ENCODE measurements around the gene DTNB. TPM values are rescaled to one million over a fixed set of nuclear protein-coding genes. Genes with fewer than 3 reads are reported as not detected.

Gene DTNB
- polyA plus RNA-seq, 1 of the 3 experiments (the other 2 are of a cell fraction), result 15.3 TPM

DNA sequence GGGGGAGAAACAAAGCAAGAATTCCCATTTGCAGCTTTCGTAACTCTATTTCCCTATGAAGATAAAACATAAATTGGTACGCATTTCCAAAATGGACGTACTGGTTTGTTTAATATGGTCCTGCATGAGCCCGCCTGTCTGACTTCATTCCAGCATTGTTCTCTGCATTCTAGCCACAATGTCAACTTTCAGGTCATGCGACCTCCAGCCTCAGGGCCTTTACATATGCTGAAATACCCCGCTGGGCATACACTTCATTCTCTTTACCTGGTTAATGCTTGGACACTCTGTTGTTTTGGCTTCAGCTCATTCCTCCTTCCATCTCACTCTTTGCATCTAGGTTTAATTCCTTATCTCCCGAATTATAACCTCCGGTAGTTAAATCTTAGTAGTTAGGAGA is 227.9 kb downstream of the DTNB start (continued):
- no peak for TF ChIP-seq PBX3 (IDR thresholded peaks at IDR 0.05)

DNA sequence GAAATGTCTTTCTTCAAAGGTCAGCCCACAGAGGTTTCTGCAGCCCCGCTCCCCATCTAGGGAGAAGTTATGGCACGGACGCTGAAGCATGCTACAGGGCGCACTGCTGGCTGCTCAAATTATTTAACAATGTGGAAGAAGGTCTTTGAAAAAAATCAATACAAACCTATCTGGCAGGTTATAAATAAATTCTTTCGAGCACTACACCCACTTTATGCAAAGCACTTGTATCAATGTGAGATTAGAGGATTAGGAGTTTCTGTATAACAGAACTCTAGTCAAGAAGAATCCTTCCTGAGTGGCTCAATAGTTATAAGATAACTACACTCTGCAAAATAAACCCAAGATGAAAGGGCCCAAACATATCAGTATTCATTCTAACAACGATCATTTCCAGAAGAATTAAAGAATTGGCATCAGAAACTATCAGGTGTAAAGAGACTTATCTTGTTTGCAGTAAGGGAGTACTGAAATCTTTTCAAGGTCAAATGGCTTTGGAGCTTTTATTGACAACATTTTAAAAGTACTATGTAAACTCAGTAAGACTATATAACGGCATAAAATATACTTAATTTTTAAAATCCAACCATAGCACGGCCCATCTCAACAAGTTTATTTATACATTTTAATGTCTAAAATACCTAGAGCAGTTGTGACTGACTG is 228.6 kb downstream of the DTNB start:
- Histone ChIP-seq H3K9me3 (no peaks in the 10 kb centered on the region), H3K9ac (no peak overlapping the region), H3K4me2 (no peak overlapping the region), H3F3A (replicated peaks; ENCODE audit: insufficient read depth) (no peaks in the 10 kb centered on the region), H3K27ac (ENCODE audit: low read depth in 2 of 2, low read length in 1 of 2) (no peak overlapping the region), H4K20me1 (ENCODE audit: insufficient read depth) (no peaks in the 10 kb centered on the region), H3K4me3 (ENCODE audit: low read depth in 2 of 2, low read length in 1 of 2) (no peak overlapping the region), H2AFZ (ENCODE audit: low read depth) (no peak overlapping the region), H3K4me1 (ENCODE audit: control insufficient read depth in 1 of 2, insufficient read depth in 2 of 2, low read depth in 1 of 2, low read length in 1 of 2) (no peaks in the 10 kb centered on the region), H3K9me2 (no peaks in the 10 kb centered on the region), H3K36me3 (replicated peaks in 1 of 2; ENCODE audit: control insufficient read depth in 1 of 2, insufficient read depth in 2 of 2, low read length in 1 of 2) (peaks cover 2 to 3% of the 10 kb centered on the region in 2 experiments), H3K27me3 (ENCODE audit: insufficient read depth) (no peaks in the 10 kb centered on the region), H3K79me2 (ENCODE audit: insufficient read depth) (no peaks in the 10 kb centered on the region)
- CTCF ChIA-PET, result interaction anchor here (1.0 kb wide), 1 partner anchor 68 kb away, joined by 3 read pairs; no protein-coding TSS in a partner anchor
- WGBS (ENCODE audit: low lambda C conversion rate), result 93% methylated on average over 8 of the region's 8 CpGs
- POLR2A ChIA-PET, result no interaction called here
- no peak for TF ChIP-seq CHD2 (IDR thresholded peaks at IDR 0.05; ENCODE audit: low read length, partially characterized antibody)
- TF ChIP-seq PBX3 (IDR thresholded peaks at IDR 0.05), result no peak
- TF ChIP-seq MXI1 (IDR thresholded peaks at IDR 0.05; ENCODE audit: low read depth, low read length), result no peak
- no peak for TF ChIP-seq NFIC (IDR thresholded peaks at IDR 0.05; ENCODE audit: borderline replicate concordance)
- no peak for TF ChIP-seq FOXJ3 (CRISPR knock-in tag; IDR thresholded peaks at IDR 0.05)
- TF ChIP-seq EP300 (IDR thresholded peaks at IDR 0.05; ENCODE audit: borderline replicate concordance in 1 of 2, low read depth in 1 of 2, low read length in 1 of 2), result no peak
- no peak for TF ChIP-seq EZH2phosphoT487 (IDR thresholded peaks at IDR 0.05; ENCODE audit: borderline replicate concordance, low read depth)
- TF ChIP-seq YY1 (IDR thresholded peaks at IDR 0.05; ENCODE audit: low read depth), result no peak
- TF ChIP-seq, protein P1, sequence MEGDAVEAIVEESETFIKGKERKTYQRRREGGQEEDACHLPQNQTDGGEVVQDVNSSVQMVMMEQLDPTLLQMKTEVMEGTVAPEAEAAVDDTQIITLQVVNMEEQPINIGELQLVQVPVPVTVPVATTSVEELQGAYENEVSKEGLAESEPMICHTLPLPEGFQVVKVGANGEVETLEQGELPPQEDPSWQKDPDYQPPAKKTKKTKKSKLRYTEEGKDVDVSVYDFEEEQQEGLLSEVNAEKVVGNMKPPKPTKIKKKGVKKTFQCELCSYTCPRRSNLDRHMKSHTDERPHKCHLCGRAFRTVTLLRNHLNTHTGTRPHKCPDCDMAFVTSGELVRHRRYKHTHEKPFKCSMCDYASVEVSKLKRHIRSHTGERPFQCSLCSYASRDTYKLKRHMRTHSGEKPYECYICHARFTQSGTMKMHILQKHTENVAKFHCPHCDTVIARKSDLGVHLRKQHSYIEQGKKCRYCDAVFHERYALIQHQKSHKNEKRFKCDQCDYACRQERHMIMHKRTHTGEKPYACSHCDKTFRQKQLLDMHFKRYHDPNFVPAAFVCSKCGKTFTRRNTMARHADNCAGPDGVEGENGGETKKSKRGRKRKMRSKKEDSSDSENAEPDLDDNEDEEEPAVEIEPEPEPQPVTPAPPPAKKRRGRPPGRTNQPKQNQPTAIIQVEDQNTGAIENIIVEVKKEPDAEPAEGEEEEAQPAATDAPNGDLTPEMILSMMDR (IDR thresholded peaks at IDR 0.05), result no peak
- TF ChIP-seq, protein P2, sequence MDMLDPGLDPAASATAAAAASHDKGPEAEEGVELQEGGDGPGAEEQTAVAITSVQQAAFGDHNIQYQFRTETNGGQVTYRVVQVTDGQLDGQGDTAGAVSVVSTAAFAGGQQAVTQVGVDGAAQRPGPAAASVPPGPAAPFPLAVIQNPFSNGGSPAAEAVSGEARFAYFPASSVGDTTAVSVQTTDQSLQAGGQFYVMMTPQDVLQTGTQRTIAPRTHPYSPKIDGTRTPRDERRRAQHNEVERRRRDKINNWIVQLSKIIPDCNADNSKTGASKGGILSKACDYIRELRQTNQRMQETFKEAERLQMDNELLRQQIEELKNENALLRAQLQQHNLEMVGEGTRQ (IDR thresholded peaks at IDR 0.05; ENCODE audit: borderline replicate concordance, low read depth, low read length), result no peak
- TF ChIP-seq RXRA (IDR thresholded peaks at IDR 0.05; ENCODE audit: borderline replicate concordance, low read depth), result no peak
- TF ChIP-seq FOXM1 (IDR thresholded peaks at IDR 0.05; ENCODE audit: low read depth), result no peak
- no peak for TF ChIP-seq TEAD4 (IDR thresholded peaks at IDR 0.05; ENCODE audit: borderline replicate concordance, insufficient read depth)
- TF ChIP-seq, protein P3, sequence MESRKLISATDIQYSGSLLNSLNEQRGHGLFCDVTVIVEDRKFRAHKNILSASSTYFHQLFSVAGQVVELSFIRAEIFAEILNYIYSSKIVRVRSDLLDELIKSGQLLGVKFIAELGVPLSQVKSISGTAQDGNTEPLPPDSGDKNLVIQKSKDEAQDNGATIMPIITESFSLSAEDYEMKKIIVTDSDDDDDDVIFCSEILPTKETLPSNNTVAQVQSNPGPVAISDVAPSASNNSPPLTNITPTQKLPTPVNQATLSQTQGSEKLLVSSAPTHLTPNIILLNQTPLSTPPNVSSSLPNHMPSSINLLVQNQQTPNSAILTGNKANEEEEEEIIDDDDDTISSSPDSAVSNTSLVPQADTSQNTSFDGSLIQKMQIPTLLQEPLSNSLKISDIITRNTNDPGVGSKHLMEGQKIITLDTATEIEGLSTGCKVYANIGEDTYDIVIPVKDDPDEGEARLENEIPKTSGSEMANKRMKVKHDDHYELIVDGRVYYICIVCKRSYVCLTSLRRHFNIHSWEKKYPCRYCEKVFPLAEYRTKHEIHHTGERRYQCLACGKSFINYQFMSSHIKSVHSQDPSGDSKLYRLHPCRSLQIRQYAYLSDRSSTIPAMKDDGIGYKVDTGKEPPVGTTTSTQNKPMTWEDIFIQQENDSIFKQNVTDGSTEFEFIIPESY (IDR thresholded peaks at IDR 0.05; ENCODE audit: borderline replicate concordance, low read depth), result no peak
- no peak for TF ChIP-seq TCF12 (IDR thresholded peaks at IDR 0.05)
- TF ChIP-seq, protein P4, sequence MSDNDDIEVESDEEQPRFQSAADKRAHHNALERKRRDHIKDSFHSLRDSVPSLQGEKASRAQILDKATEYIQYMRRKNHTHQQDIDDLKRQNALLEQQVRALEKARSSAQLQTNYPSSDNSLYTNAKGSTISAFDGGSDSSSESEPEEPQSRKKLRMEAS (IDR thresholded peaks at IDR 0.05; ENCODE audit: low read depth), result no peak
- no peak for TF ChIP-seq SIN3A (IDR thresholded peaks at IDR 0.05; ENCODE audit: borderline replicate concordance, low read depth, low read length)
- TF ChIP-seq, protein P5, sequence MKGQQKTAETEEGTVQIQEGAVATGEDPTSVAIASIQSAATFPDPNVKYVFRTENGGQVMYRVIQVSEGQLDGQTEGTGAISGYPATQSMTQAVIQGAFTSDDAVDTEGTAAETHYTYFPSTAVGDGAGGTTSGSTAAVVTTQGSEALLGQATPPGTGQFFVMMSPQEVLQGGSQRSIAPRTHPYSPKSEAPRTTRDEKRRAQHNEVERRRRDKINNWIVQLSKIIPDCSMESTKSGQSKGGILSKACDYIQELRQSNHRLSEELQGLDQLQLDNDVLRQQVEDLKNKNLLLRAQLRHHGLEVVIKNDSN (IDR thresholded peaks at IDR 0.05; ENCODE audit: borderline replicate concordance, low read depth), result no peak
- no peak for TF ChIP-seq ELF1 (IDR thresholded peaks at IDR 0.05)
- DNase-seq, result no peak

Measured in SK-N-SH (cell line).